ENCODE data around the gene FBXL15. TPM values are rescaled to one million over a fixed set of nuclear protein-coding genes. Genes with fewer than 3 reads are reported as not detected.

Gene FBXL15
- total RNA-seq, 4 donors from 2014 or later = 19.5 to 45.9 (median 29.0) TPM

DNA sequence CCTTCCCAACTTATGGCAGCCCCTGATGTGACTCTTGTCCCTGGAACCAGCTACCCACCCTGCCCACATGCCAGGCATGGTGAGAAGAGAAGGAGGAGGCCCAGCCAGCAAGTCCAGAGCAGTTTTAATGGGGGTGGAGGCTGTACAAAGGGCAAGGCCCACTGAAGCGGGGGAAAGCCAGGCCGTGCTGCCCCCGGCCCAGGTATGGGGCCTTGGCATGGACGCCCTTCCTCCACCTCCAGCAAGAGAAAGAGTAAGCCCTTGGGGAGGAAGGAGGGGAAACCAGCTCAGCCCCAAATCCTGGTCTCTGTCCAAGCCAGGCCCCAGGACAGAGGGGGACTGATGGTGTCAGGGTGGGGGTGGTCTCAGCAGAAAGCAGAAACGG is 18.1 kb upstream of the FBXL15 start:
- H3K27me3 ChIP-seq = peaks cover 0 to 3% (median 0%) of the 10 kb centered on the region in 4 donors
- 77% methylated on average over 4 of the region's 5 CpGs for WGBS
- intact Hi-C loops (cut with DNase I) = no loop called here
- no peak overlapping the region for H3K4me3 ChIP-seq
- H3K27ac ChIP-seq (replicated peaks in 1 of 4) = peak overlapping the region; percentile 74 to 99 (median 94)
- no peak for DNase-seq (ENCODE audit: extremely low spot score)
- TF ChIP-seq POLR2A (IDR thresholded peaks at IDR 0.05; ENCODE audit: low read depth) (no peak), POLR2AphosphoS5 (IDR thresholded peaks at IDR 0.05) (no peak)
- H3K9me3 ChIP-seq = no peaks in the 10 kb centered on the region
- H3K4me1 ChIP-seq = peaks cover 11 to 96% (median 80%) of the 10 kb centered on the region in 4 donors
- H3K36me3 ChIP-seq = peaks cover 0 to 58% (median 40%) of the 10 kb centered on the region in 4 donors

DNA sequence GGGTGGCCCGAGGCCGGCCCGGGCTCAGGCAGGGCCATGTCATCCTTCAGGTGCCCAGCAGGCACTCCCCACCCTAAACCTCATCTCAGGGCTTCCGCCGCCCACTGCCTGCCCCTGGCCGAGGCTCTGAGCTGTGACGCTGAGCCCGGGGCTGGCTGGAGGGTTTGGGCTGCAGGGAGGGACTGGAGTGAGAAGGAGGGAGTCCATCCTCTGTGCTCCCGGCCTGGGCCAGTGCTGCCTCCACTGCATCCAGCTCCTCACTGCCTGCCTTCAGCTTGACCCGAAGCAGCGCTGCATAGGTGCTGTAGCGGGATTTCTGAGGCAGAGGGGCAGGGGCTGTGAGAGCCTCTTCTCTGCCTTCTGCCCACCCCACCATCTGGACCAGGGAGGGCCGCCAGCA is 17.5 kb upstream of the FBXL15 start:
- H3K36me3 ChIP-seq = peaks cover 0 to 52% (median 36%) of the 10 kb centered on the region in 4 donors
- intact Hi-C loops (cut with DNase I) = no loop called here
- WGBS = no CpG with 5 or more reads among the region's 13 CpGs

DNA sequence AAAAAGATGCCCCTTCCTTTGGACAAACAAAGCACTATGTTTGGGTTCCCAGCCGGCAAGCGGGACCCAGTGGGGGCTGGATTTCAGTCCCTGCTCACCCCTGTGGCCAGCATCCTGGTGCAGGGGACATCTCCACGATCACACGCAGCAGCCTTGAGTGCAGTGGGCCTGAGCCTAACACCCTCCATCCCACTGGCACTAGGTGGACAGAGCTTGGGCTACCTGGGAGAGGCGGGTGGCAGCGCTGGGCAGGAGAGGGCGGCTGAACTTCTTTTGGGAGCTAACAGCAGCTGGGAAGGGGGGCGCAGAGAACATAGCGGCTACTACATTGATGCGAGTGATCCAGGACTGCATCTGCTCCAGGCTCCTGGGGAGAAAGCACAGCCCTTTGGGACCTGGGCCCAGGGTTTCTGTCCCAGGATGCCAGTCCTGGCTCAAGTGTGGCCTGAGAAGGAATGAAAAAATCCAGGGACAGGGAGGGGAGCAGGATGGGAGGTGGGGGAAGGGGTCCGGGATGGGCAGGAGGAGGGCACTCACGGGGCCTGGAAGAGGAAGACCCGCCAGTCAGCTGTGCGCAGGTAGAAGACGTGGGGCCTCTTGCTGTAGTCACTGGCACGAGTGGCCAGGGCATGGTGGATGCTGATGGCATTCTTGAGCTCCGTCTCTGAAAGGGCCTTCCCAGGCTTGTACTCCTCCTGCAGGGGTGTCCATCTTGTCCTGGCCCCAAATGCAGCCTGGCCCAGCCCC is 16.1 kb upstream of the FBXL15 start:
- H3K4me1 ChIP-seq = peaks cover 9 to 95% (median 80%) of the 10 kb centered on the region in 4 donors
- TF ChIP-seq, protein P1, sequence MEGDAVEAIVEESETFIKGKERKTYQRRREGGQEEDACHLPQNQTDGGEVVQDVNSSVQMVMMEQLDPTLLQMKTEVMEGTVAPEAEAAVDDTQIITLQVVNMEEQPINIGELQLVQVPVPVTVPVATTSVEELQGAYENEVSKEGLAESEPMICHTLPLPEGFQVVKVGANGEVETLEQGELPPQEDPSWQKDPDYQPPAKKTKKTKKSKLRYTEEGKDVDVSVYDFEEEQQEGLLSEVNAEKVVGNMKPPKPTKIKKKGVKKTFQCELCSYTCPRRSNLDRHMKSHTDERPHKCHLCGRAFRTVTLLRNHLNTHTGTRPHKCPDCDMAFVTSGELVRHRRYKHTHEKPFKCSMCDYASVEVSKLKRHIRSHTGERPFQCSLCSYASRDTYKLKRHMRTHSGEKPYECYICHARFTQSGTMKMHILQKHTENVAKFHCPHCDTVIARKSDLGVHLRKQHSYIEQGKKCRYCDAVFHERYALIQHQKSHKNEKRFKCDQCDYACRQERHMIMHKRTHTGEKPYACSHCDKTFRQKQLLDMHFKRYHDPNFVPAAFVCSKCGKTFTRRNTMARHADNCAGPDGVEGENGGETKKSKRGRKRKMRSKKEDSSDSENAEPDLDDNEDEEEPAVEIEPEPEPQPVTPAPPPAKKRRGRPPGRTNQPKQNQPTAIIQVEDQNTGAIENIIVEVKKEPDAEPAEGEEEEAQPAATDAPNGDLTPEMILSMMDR (IDR thresholded peaks at IDR 0.05) = no peak
- TF ChIP-seq POLR2A (IDR thresholded peaks at IDR 0.05; ENCODE audit: low read depth) (no peak), EP300 (IDR thresholded peaks at IDR 0.05) (no peak), POLR2AphosphoS5 (IDR thresholded peaks at IDR 0.05) (no peak)
- no peak for DNase-seq (ENCODE audit: extremely low spot score)
- intact Hi-C loops (cut with DNase I) = no loop called here
- H3K27me3 ChIP-seq = peaks cover 0 to 20% (median 3%) of the 10 kb centered on the region in 4 donors
- peaks cover 0 to 45% (median 33%) of the 10 kb centered on the region in 4 donors for H3K36me3 ChIP-seq
- no peaks in the 10 kb centered on the region for H3K9me3 ChIP-seq
- peak overlapping the region; percentile 85 to 99 (median 90) for H3K27ac ChIP-seq (replicated peaks in 1 of 4)
- WGBS = 75% methylated on average over 12 of the region's 17 CpGs
- no peak overlapping the region for H3K4me3 ChIP-seq

More for the DNA sequence above, 17.5 kb upstream of the FBXL15 start:
- peaks cover 0 to 9% (median 0%) of the 10 kb centered on the region in 4 donors for H3K27me3 ChIP-seq
- H3K9me3 ChIP-seq = no peaks in the 10 kb centered on the region
- no peak overlapping the region for H3K4me3 ChIP-seq
- TF ChIP-seq, protein P1 (IDR thresholded peaks at IDR 0.05) = no peak
- TF ChIP-seq POLR2A (IDR thresholded peaks at IDR 0.05; ENCODE audit: low read depth) (no peak), POLR2AphosphoS5 (IDR thresholded peaks at IDR 0.05) (no peak), EP300 (IDR thresholded peaks at IDR 0.05) (no peak)
- H3K4me1 ChIP-seq = peaks cover 11 to 96% (median 81%) of the 10 kb centered on the region in 4 donors
- H3K27ac ChIP-seq (replicated peaks in 1 of 4) = peak overlapping the region; percentile 74 to 99 (median 94)
- no peak for DNase-seq (ENCODE audit: extremely low spot score)

DNA sequence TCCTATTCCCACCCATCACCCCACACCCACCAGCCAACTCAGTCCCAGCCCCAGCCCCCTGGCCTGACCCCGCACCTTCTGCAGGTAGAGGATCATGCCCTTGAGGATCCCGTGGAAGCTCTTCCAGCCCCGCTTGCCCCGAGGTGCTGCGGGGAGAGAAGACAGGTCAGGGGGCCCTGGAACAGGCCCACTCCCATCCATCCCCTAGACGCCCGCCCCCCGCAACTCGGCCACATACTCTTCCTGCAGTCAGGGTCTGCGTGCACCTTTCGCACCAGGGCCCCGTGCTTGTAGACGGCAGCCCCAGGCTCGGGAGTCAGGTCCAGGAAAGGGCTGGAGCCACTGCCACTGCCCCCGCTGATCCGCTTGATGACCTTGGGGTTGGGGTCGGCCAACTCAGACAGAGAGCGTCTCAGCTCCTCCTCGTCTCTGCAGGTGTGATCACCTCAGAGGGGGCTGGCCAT is 15.5 kb upstream of the FBXL15 start:
- peaks cover 5 to 95% (median 80%) of the 10 kb centered on the region in 4 donors for H3K4me1 ChIP-seq
- TF ChIP-seq POLR2A (IDR thresholded peaks at IDR 0.05; ENCODE audit: low read depth) (no peak), EP300 (IDR thresholded peaks at IDR 0.05) (no peak), POLR2AphosphoS5 (IDR thresholded peaks at IDR 0.05) (no peak)
- TF ChIP-seq, protein P1 (IDR thresholded peaks at IDR 0.05) = no peak
- H3K36me3 ChIP-seq = peaks cover 0 to 44% (median 29%) of the 10 kb centered on the region in 4 donors
- peaks cover 0 to 26% (median 6%) of the 10 kb centered on the region in 4 donors for H3K27me3 ChIP-seq
- no peaks in the 10 kb centered on the region for H3K9me3 ChIP-seq
- H3K27ac ChIP-seq (replicated peaks in 1 of 4) = peak overlapping the region; percentile 85 to 99 (median 90)
- no peak for DNase-seq (ENCODE audit: extremely low spot score)
- no peak overlapping the region for H3K4me3 ChIP-seq
- WGBS = 85% methylated on average over 9 of the region's 19 CpGs
- intact Hi-C loops (cut with DNase I) = no loop called here

DNA sequence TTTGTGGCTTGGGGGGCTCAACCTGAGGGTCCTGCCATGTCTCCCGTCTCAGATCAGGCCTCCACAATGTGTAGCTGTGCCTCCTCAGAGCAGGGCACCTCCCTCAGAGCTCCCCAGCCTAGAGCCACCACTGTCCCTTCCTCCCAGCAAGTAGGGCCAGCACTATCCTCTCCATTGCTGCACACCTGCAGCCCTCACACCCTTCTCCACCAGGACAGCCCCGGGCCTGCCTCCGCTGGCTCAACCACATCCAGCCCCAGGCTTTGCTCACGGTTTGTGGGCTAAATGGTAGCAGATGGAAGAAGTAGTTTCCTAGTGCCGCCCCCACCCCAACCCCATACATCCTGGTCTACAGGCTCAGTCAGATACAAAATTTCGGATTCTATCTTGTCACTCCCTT is 15.0 kb upstream of the FBXL15 start:
- intact Hi-C loops (cut with DNase I) = no loop called here
- no peak for TF ChIP-seq POLR2AphosphoS5 (IDR thresholded peaks at IDR 0.05)
- TF ChIP-seq, protein P1 (IDR thresholded peaks at IDR 0.05) = no peak
- no peak for TF ChIP-seq POLR2A (IDR thresholded peaks at IDR 0.05; ENCODE audit: low read depth)
- no peak for TF ChIP-seq EP300 (IDR thresholded peaks at IDR 0.05)
- peak overlapping the region; percentile 85 to 99 (median 90) for H3K27ac ChIP-seq (replicated peaks in 1 of 4)
- WGBS = 85% methylated on average over 6 of the region's 6 CpGs
- peaks cover 0 to 39% (median 25%) of the 10 kb centered on the region in 4 donors for H3K36me3 ChIP-seq
- no peaks in the 10 kb centered on the region for H3K9me3 ChIP-seq
- H3K4me1 ChIP-seq = peaks cover 10 to 95% (median 80%) of the 10 kb centered on the region in 4 donors
- no peak for DNase-seq (ENCODE audit: extremely low spot score)
- no peak overlapping the region for H3K4me3 ChIP-seq
- peaks cover 0 to 31% (median 8%) of the 10 kb centered on the region in 4 donors for H3K27me3 ChIP-seq

Data from esophagus muscularis mucosa (tissue), 4 donors.